ENCODE results near the gene PBX3.

DNA sequence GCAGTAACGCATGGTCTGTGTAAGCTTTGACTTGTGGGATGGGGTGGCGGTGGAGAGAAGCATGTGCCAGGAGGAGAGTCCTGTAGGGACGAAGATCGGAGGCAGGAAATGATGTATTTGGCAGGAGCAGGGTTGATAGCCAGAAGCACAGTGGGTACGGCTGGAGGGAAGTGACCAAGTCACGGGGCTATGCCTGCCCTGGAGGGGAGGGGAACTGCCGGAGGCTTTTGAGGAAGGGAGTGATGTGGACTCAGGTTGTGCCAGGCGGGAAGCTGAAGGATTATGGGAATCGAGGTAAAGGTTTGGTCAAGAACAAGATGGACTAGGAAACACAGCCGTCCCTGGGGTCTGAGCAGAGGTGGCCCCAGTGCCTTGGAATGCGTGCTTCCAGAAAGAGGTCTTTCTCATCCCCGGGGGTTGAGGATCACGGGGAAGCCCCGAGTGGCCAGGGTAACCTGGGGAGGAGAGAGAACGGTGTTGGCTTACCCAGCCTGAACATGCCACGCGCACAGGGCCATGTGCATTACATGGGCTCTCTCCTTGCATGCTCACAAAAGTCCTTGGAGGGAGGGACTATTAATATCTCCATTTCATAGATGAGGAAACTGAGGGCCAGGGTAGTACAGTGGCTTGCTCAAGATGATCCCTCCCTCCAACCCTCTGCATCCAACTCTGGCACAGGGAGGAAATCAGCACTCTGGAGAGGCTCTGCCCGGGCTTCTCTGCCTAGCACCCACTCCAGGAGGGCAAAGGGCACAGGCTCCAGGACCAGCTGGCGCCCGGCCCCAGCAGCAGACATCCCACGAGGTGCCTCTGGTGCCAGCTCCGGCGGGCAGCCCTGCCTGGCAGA lies 253.8 kb downstream of the PBX3 start:
- TF ChIP-seq L3MBTL2 (conservative IDR thresholded peaks at IDR 0.05) (no peak), FOXK2 (IDR thresholded peaks at IDR 0.05) (no peak), NFRKB (IDR thresholded peaks at IDR 0.05) (no peak), FOXM1 (IDR thresholded peaks at IDR 0.05; ENCODE audit: borderline replicate concordance) (no peak), BHLHE40 (IDR thresholded peaks at IDR 0.05; ENCODE audit: borderline replicate concordance) (no peak), LEF1 (IDR thresholded peaks at IDR 0.05; ENCODE audit: borderline replicate concordance) (no peak), ELF4 (IDR thresholded peaks at IDR 0.05) (no peak), CTBP1 (IDR thresholded peaks at IDR 0.05; ENCODE audit: borderline replicate concordance) (no peak), TARDBP (IDR thresholded peaks at IDR 0.05) (no peak), HDGF (IDR thresholded peaks at IDR 0.05; ENCODE audit: borderline replicate concordance) (no peak), FOXA1 (IDR thresholded peaks at IDR 0.05) (no peak)
